T-cell (primary cell): ENCODE results near the gene UNC5C. TPM values are rescaled to one million over a fixed set of nuclear protein-coding genes. Genes with fewer than 3 reads are reported as not detected.

ENCODE experiments used
- ATAC-seq, 4 experiments: fragments of 200-7000 bp in 3 of 4; fragments of 150-1000 bp in 1 of 4; cut with Tn5 transposase; replicated peaks in 1 of 4; 1 replicate in 3 of 4; 2 replicates in 1 of 4; pipeline ENCODE4 v1.10.0; 2021; ENCODE audit warnings: moderate library complexity in 3 of 4, mild to moderate bottlenecking in 2 of 4, moderate number of reproducible peaks in 1 of 4
- CTCF ChIA-PET, 2 donors: fragments of 300-600 bp; sonication (Branson Sonifier 250); formaldehyde crosslinking; loops; one replicate each; lab custom pipeline; 2022; ENCODE audit warnings: antibody characterized with exemption in 2 of 2; lab: Charles Lee
- POLR2A ChIA-PET, 2 donors: fragments of 300-600 bp; sonication (Branson Sonifier 250); formaldehyde crosslinking; loops; one replicate each; lab custom pipeline; 2022; ENCODE audit warnings: antibody characterized with exemption in 2 of 2; lab: Charles Lee
- DNase-seq, 35 experiments: peaks; one replicate each; pipeline versions ENCODE4 v3.0.0 to v3.0.0-alpha.2; 2013 to 2023
- H3K27ac ChIP-seq: one replicate; pipeline ENCODE4 v1.5.1; 2013; ENCODE audit warnings: low read length
- H3K27me3 ChIP-seq, 2 experiments: replicated peaks in 1 of 2; 1 replicate in 1 of 2; 2 replicates in 1 of 2; pipeline versions ENCODE4 v1.6.1 to v1.7.0; 2013; ENCODE audit warnings: low read length in 1 of 2, mixed read lengths in 1 of 2; ENCODE audit not compliant: control insufficient read depth in 2 of 2, insufficient read depth in 2 of 2; ENCODE audit errors: extremely low read depth in 1 of 2
- H3K36me3 ChIP-seq, 2 donors: 1 replicate in 1 of 2; 2 replicates in 1 of 2; pipeline versions ENCODE4 v1.6.1 to v1.7.0; 2013; ENCODE audit warnings: low read length in 1 of 2; ENCODE audit not compliant: control insufficient read depth in 2 of 2, insufficient read depth in 1 of 2; ENCODE audit errors: extremely low read depth in 1 of 2
- H3K4me1 ChIP-seq, 2 experiments: 1 replicate in 1 of 2; 2 replicates in 1 of 2; pipeline versions ENCODE4 v1.6.1 to v1.7.0; 2013; ENCODE audit warnings: low read length in 2 of 2, mixed read lengths in 1 of 2; ENCODE audit not compliant: insufficient read depth in 2 of 2, control insufficient read depth in 1 of 2; ENCODE audit errors: extremely low read depth in 1 of 2
- H3K4me3 ChIP-seq, 2 donors: 1 replicate in 1 of 2; 2 replicates in 1 of 2; pipeline versions ENCODE4 v1.5.1 to v1.7.0; 2013; ENCODE audit warnings: mild to moderate bottlenecking in 2 of 2, low read length in 1 of 2, moderate library complexity in 1 of 2; ENCODE audit not compliant: control insufficient read depth in 1 of 2; ENCODE audit errors: extremely low read depth in 1 of 2
- H3K9me3 ChIP-seq: 2 replicates; pipeline ENCODE4 v1.7.0; 2013
- H3K27ac Mint-ChIP-seq, 2 donors: one replicate each; pipeline ENCODE4 v1.8.0; 2020 to 2021; ENCODE audit warnings: mild to moderate bottlenecking in 2 of 2, mixed read lengths in 2 of 2
- H3K27me3 Mint-ChIP-seq, 2 donors: one replicate each; pipeline ENCODE4 v1.8.0; 2021 to 2022; ENCODE audit warnings: mixed read lengths in 2 of 2
- H3K36me3 Mint-ChIP-seq: one replicate; pipeline ENCODE4 v1.8.0; 2021; ENCODE audit warnings: mixed read lengths
- H3K4me1 Mint-ChIP-seq, 3 donors: one replicate each; pipeline ENCODE4 v1.8.0; 2020 to 2022; ENCODE audit warnings: mixed read lengths in 3 of 3, mild to moderate bottlenecking in 1 of 3
- H3K4me3 Mint-ChIP-seq, 3 donors: one replicate each; pipeline ENCODE4 v1.8.0; 2020 to 2022; ENCODE audit warnings: mild to moderate bottlenecking in 3 of 3, mixed read lengths in 3 of 3, moderate library complexity in 3 of 3
- H3K9me3 Mint-ChIP-seq, 3 donors: one replicate each; pipeline ENCODE4 v1.8.0; 2020 to 2022; ENCODE audit warnings: mixed read lengths in 3 of 3
- WGBS: methylation state at CpG from one replicate; pipeline ENCODE4 v1.1.5; 2013; ENCODE audit warnings: missing lambda C conversion rate; ENCODE audit not compliant: insufficient coverage; 5-methylcytosine and 5-hydroxymethylcytosine counted together
- total RNA-seq, 35 experiments: library from RNA in 6 of 35; stranded (reverse) in 6 of 35; fragments of 120-200 nt in 1 of 35; gene quantifications; one replicate each; pipeline versions ENCODE4 v1.2.1 to v1.2.4 and lab custom pipeline; 2013 to 2026

The UNC5C gene
- total RNA-seq, 5 donors from 2014 or later (not counting 1 experiment from before 2014, with no cell fraction given): not detected

DNA sequence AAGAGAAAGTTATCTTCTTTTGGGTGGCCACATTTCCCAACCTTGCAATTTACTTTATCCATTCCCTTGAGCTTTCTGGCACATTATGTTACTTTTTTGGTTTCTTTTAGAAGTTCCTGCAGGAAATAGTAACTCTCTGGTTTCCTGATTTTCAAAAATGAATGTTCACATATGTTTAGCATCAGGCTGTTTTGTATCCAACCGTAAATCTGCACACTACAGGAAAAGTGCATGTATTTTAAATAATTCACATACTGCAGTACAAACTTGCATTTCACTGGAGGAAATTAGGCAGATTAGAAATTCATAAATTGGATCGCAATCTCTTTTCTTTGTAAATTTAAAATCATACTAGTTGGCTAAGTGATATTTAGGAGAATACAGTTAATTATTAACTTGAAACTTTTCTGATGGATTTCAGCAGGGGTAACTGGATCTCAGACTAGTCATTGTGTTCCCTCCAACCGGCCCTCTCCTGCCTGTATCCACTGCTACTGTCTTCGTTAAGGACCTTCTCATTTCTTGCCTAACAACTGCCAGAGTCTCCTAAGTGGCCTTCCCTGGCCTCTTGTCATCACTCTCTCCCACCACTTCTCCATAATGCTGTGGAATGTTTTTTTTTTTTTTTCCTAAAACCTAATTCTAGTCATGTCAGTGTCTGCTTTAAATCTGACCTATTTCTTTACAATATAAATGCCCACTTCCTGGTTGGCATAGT lies 137.2 kb downstream of the UNC5C start:
- Histone ChIP-seq H3K27me3 (no peaks in the 10 kb centered on the region), H3K27ac (no peak overlapping the region), H3K9me3 (no peaks in the 10 kb centered on the region), H3K4me3 (no peak overlapping the region), H3K4me1 (no peaks in the 10 kb centered on the region), H3K36me3 (no peaks in the 10 kb centered on the region)
- Mint-ChIP-seq H3K9me3 (no peaks in the 10 kb centered on the region), H3K36me3 (no peaks in the 10 kb centered on the region), H3K27me3 (peaks cover 4 to 7% of the 10 kb centered on the region in 2 donors), H3K4me3 (no peak overlapping the region), H3K4me1 (no peaks in the 10 kb centered on the region), H3K27ac (no peak overlapping the region)
- ChIA-PET POLR2A (no interaction called here), CTCF (no interaction called here)
- ATAC-seq (no peak), DNase-seq (no peak)
- no CpG with 5 or more reads among the region's 4 CpGs for WGBS

DNA sequence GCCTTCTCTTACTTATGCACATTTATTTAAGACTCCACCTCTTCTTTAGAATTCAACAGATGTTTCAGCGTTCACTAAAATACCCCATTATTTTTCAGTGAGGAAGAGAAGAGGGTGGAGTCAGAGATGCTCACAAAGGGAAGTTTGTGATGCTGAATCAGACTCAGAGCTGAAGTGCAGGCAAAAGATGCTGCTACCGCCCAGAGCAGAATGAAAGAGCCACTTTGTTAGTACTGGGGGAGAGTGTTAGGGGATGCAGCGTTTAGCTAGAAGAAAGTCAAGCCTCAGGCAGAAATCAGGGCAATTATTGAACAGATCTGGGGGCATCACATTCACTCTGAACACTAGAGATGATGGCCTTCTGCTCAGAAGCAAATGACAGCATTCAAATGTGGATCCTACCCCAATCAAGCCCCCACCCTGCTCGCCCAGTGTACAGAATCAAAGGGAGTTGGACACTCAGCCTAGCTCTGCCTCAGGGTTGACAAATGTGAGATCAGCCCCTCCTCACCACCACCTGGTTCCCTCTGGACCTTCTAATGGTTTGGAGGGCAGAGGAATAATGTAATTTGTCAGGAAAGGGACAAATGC lies 138.3 kb downstream of the UNC5C start:
- POLR2A ChIA-PET: no interaction called here
- no peak overlapping the region for H3K27ac Mint-ChIP-seq
- H3K4me1 Mint-ChIP-seq: no peaks in the 10 kb centered on the region

DNA sequence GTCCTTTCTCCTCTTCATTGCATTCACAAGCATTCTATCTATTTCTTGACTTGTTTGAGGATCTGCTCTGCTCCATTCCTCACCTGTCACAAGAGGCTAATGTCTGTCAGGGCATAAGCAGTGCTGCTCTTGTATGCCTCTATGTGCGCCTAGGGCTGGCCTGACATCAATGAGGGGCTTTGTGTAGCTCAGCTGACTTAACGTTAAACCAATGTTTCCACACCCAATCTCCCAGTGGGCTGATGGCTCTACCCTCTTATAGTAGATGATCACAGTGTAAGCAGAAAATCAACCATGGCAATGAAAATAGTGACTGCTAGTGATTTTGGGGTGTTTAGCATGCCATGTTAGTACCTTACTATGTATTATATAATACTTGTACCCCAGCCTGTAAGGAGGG lies 139.0 kb downstream of the UNC5C start:
- no peak for ATAC-seq
- no peak overlapping the region for H3K4me3 Mint-ChIP-seq
- no CpG with 5 or more reads among the region's 2 CpGs for WGBS

More for the DNA sequence above, 138.3 kb downstream of the UNC5C start:
- no peaks in the 10 kb centered on the region for H3K9me3 Mint-ChIP-seq
- 83% methylated on average over 1 of the region's 4 CpGs for WGBS
- ATAC-seq (no peak), DNase-seq (no peak)
- H3K27me3 Mint-ChIP-seq: peaks cover 4 to 7% of the 10 kb centered on the region in 2 donors
- H3K4me3 Mint-ChIP-seq: no peak overlapping the region
- Histone ChIP-seq H3K27me3 (no peaks in the 10 kb centered on the region), H3K4me3 (no peak overlapping the region), H3K9me3 (no peaks in the 10 kb centered on the region), H3K27ac (no peak overlapping the region), H3K36me3 (no peaks in the 10 kb centered on the region), H3K4me1 (no peaks in the 10 kb centered on the region)
- no peaks in the 10 kb centered on the region for H3K36me3 Mint-ChIP-seq
- CTCF ChIA-PET: no interaction called here

DNA sequence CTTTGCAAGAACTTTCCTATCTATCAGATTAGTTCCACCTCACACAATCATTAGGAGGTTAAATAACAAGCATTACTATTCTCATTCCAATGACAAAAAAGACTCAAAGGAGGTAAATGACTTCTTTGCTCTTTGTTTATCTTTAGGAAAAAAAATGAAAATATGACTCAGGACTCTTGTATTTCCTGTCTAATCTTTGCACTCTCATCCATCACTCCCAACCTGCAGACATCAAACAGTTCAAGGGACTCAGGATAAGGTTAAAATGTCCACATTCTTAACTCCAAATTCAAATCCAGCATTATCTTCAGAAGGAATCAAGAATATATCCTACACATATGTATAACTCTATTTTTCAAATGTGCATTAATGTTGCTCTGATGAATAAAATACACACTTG lies 139.6 kb downstream of the UNC5C start:
- Mint-ChIP-seq H3K4me3 (no peak overlapping the region), H3K27ac (no peak overlapping the region), H3K9me3 (no peaks in the 10 kb centered on the region), H3K36me3 (no peaks in the 10 kb centered on the region), H3K4me1 (no peaks in the 10 kb centered on the region), H3K27me3 (peaks cover 4 to 7% of the 10 kb centered on the region in 2 donors)
- ChIA-PET POLR2A (no interaction called here), CTCF (no interaction called here)
- H3K4me3 ChIP-seq: no peak overlapping the region
- H3K4me1 ChIP-seq: no peaks in the 10 kb centered on the region
- H3K27me3 ChIP-seq: no peaks in the 10 kb centered on the region
- no peak for ATAC-seq
- no peak for DNase-seq
- no peaks in the 10 kb centered on the region for H3K36me3 ChIP-seq
- H3K27ac ChIP-seq: no peak overlapping the region
- H3K9me3 ChIP-seq: no peaks in the 10 kb centered on the region

More for the DNA sequence above, 139.0 kb downstream of the UNC5C start:
- no peaks in the 10 kb centered on the region for H3K27me3 ChIP-seq
- CTCF ChIA-PET: no interaction called here
- Mint-ChIP-seq H3K9me3 (no peaks in the 10 kb centered on the region), H3K27ac (no peak overlapping the region), H3K4me1 (no peaks in the 10 kb centered on the region), H3K27me3 (peaks cover 4 to 7% of the 10 kb centered on the region in 2 donors), H3K36me3 (no peaks in the 10 kb centered on the region)
- POLR2A ChIA-PET: no interaction called here
- H3K4me3 ChIP-seq: no peak overlapping the region
- DNase-seq: no peak
- H3K36me3 ChIP-seq: no peaks in the 10 kb centered on the region
- no peaks in the 10 kb centered on the region for H3K9me3 ChIP-seq
- no peaks in the 10 kb centered on the region for H3K4me1 ChIP-seq
- no peak overlapping the region for H3K27ac ChIP-seq

DNA sequence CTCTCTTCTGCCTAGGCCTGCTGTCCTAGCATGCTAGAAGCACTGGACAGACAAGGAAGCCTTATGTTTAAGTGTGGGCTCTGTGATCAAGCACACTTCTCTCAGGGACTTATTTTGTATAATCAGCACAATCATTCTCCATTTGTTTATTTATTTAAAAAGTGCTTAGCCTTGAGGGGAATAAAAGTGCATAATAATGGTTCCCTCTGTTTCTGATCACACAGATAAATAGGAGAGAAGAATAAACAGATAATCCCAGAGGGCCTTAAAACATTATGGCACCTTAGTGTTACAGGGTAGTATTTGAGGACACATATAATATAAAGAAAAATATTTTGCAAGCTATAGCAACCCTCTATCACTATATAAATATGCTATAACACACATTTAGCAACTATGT lies 146.5 kb downstream of the UNC5C start:
- ChIA-PET CTCF (no interaction called here), POLR2A (no interaction called here)
- H3K27ac ChIP-seq: no peak overlapping the region
- no peak overlapping the region for H3K27ac Mint-ChIP-seq
- H3K27me3 Mint-ChIP-seq: peaks cover 0 to 6% of the 10 kb centered on the region in 2 donors
- no peaks in the 10 kb centered on the region for H3K36me3 Mint-ChIP-seq
- H3K9me3 ChIP-seq: no peaks in the 10 kb centered on the region
- H3K9me3 Mint-ChIP-seq: no peaks in the 10 kb centered on the region
- H3K4me1 Mint-ChIP-seq: no peaks in the 10 kb centered on the region
- H3K36me3 ChIP-seq: no peaks in the 10 kb centered on the region
- H3K27me3 ChIP-seq: no peaks in the 10 kb centered on the region
- ATAC-seq (no peak), DNase-seq (no peak)
- no peaks in the 10 kb centered on the region for H3K4me1 ChIP-seq
- H3K4me3 ChIP-seq: no peak overlapping the region
- H3K4me3 Mint-ChIP-seq: no peak overlapping the region

DNA sequence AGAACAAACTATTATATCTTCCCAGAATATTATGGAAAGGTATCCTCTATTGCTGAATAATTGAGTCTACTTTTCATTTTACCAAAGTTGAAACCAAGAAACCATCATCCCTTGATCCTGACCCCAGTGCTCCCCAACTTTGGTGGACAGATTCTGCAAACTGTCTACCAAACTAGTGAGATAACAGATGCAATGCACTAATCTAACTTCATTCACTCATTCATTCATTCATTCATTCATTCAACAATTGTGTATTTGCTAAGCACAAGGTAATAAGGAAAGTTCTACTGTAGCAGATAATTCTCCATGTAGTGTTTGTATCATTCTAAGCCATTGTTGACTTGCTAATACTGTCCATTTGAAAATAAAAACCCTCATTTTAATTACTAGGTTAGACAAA lies 150.6 kb downstream of the UNC5C start:
- H3K27me3 ChIP-seq: no peaks in the 10 kb centered on the region
- Mint-ChIP-seq H3K9me3 (no peaks in the 10 kb centered on the region), H3K27ac (no peak overlapping the region), H3K4me1 (no peaks in the 10 kb centered on the region), H3K27me3 (peaks cover 0 to 3% of the 10 kb centered on the region in 2 donors), H3K36me3 (no peaks in the 10 kb centered on the region), H3K4me3 (no peak overlapping the region)
- ATAC-seq (no peak), DNase-seq (no peak)
- H3K4me3 ChIP-seq: no peak overlapping the region
- no peak overlapping the region for H3K27ac ChIP-seq
- CTCF ChIA-PET: no interaction called here
- POLR2A ChIA-PET: no interaction called here
- no peaks in the 10 kb centered on the region for H3K36me3 ChIP-seq
- H3K9me3 ChIP-seq: no peaks in the 10 kb centered on the region
- no peaks in the 10 kb centered on the region for H3K4me1 ChIP-seq
